AG09319 (cell line): ENCODE measurements around the gene TRIM29.

ENCODE experiments used
- DNase-seq: peaks from one replicate; pipeline ENCODE4 v3.0.0-alpha.2; 2010; ENCODE audit warnings: low read depth; ENCODE audit errors: extremely low read depth
- CTCF ChIP-seq: IDR thresholded peaks from 2 replicates; pipeline ENCODE4 v1.5.1; 2011; ENCODE audit warnings: low read depth, mild to moderate bottlenecking, inconsistent platforms, low read length, moderate library complexity

The TRIM29 gene

DNA sequence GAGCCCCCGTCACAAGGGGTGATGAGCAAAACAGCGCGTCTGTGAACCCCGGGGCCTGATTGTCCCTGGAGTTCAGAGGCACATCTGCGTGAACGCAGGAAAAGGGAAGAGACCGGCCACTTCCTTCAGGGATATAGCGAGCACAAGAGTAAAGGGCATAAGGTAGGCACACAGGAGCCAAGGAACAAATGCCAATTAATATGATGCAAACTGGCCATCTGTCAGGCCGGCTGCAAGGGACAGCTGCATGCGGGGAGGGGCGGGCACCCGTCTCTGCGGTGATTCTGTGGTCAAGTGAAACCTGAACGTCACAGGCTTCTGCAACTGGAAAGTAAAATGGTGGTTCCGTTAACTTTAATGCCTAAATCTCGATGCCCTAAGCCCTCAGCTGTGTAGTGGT, 64.7 kb downstream of the TRIM29 start:
- no peak for TF ChIP-seq CTCF
- no peak for DNase-seq

DNA sequence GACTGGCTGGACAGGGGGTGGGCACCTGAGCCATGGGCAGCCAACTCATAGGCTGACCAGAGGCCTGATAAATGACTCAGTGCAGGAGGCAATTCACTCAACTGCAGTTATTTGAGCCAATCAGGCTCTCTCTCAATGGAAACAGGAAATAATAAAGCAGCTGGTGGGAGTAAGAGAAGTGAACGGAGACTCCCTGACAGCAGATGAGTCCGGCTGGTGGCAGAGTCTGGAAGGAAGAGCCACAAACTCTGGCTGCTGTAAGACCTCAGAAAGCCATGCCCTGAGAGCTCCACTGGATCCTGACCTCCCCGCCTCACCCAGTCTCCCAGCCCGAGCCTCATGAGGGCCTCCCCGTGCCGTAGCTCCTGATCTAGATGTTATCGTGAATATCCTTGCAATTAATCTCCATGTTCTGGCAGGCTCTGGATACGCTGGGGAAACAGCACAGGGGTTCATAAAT, 69.8 kb downstream of the TRIM29 start:
- no peak for TF ChIP-seq CTCF
- DNase-seq = no peak

- no peak for DNase-seq
- no peak for TF ChIP-seq CTCF
Observed at GRCh38 chr11:120067438-120068113, 70.3 kb downstream of the TRIM29 start.

DNA sequence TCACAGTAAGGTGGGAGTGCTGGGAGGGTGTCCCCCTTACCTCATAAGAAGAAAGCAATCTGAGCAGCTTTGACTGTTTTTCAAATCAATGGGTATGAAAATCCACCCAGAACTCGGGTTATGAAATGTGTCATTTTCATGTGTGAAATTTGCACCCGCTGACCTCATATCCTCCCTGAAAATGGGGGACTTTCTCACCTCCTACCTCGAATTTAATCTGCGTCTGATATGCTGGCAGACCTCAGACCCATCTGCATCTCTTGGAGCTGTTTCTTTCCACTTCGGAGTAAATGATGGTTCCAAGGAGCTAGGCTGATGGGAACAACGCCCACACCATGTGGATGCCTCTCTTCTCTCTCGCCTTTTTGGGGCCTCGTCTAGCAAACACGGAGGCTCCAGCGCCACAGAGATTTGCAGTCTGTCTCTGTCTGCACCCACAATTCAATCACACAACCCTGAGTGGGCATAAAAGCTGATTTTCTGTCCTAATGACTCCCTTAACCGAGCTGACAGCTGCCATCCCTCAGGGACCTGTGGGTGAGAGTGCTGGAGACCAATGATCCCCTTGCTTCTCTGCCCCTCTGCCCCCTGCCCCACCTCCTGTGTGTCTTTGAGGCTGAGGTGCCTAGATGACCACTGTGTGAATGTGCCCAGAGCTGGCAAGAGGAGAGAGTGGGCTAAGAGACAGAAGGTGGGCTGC, 71.0 kb downstream of the TRIM29 start:
- no peak for DNase-seq
- TF ChIP-seq CTCF = no peak

- no peak for DNase-seq
- TF ChIP-seq CTCF = no peak
Observed at GRCh38 chr11:120065876-120066275, 72.0 kb downstream of the TRIM29 start.

GRCh38 chr11:120065176-120065575, 72.7 kb downstream of the TRIM29 start:
- no peak for DNase-seq
- TF ChIP-seq CTCF = no peak

- TF ChIP-seq CTCF = no peak
- DNase-seq = no peak
Observed at GRCh38 chr11:120064341-120064740, 73.6 kb downstream of the TRIM29 start.
